A549 (cell line): ENCODE data around the gene OR52E1. TPM values are rescaled to one million over a fixed set of nuclear protein-coding genes. Genes with fewer than 3 reads are reported as not detected.

ENCODE experiments used
- ATAC-seq, 2 experiments: fragments of 200-7000 bp in 1 of 2; fragments of >200 bp in 1 of 2; cut with Nextera tagmentation in 1 of 2; cut with Tn5 transposase in 1 of 2; 3 replicates each; pipeline versions ENCODE4 v1.8.0 to v1.9.1; 2018 to 2020; ENCODE audit warnings: mild to moderate bottlenecking in 1 of 2, moderate library complexity in 1 of 2
- CTCF ChIA-PET: fragments of 300-600 bp; sonication (Branson Sonifier 250); formaldehyde crosslinking; extraction: SDS; loops from one replicate; lab custom pipeline; 2021; ENCODE audit warnings: antibody characterized with exemption, inconsistent platforms; lab: Yijun Ruan, JAX
- POLR2A ChIA-PET: fragments of 350-600 bp; formaldehyde crosslinking; extraction: SDS; loops from one replicate; lab custom pipeline; 2021; ENCODE audit warnings: antibody characterized with exemption, inconsistent platforms; lab: Yijun Ruan, JAX
- DNase-seq, 2 experiments: peaks; one replicate each; pipeline versions ENCODE4 v3.0.0 to v3.0.0-alpha.2; 2011 to 2016; ENCODE audit warnings: low read depth in 1 of 2, low spot score in 1 of 2
- FAIRE-seq: peaks from 2 replicates; lab custom pipeline; 2011; peaks lifted over from hg19 to GRCh38; lab: Jason Lieb, UNC
- H3K27ac ChIP-seq, 2 experiments: fragments of >200 bp; sonication (Bioruptor Twin); formaldehyde crosslinking; 3 replicates each; pipeline ENCODE4 v1.5.1; 2016 to 2017
- H3K4me1 ChIP-seq: fragments of >200 bp; sonication (Bioruptor Twin); formaldehyde crosslinking; 3 replicates; pipeline ENCODE4 v1.6.1; 2016
- H3K4me2 ChIP-seq: fragments of >200 bp; sonication (Bioruptor Twin); formaldehyde crosslinking; 3 replicates; pipeline ENCODE4 v1.6.1; 2016
- H3K4me3 ChIP-seq: fragments of >200 bp; sonication (Bioruptor Twin); formaldehyde crosslinking; 3 replicates; pipeline ENCODE4 v1.5.1; 2016
- H3K9me3 ChIP-seq: fragments of >200 bp; sonication (Bioruptor Twin); formaldehyde crosslinking; 3 replicates; pipeline ENCODE4 v1.6.1; 2016
- BHLHE40 ChIP-seq: IDR thresholded peaks from 2 replicates; pipeline ENCODE4 v1.6.1; 2012; ENCODE audit warnings: low read depth, low read length, inconsistent platforms
- CEBPB ChIP-seq, 2 experiments: fragments of >200 bp in 1 of 2; sonication (Bioruptor Twin) in 1 of 2; formaldehyde crosslinking in 1 of 2; IDR thresholded peaks; 2 replicates each; pipeline ENCODE4 v1.6.1; 2012 to 2016
- CHD2 ChIP-seq: fragments of 150-350 bp; IDR thresholded peaks from 2 replicates; pipeline ENCODE4 v1.6.1; 2014; ENCODE audit warnings: low read length; ENCODE audit not compliant: partially characterized antibody
- CHD4 ChIP-seq: fragments of 200-600 bp; sonication (generic); IDR thresholded peaks from 2 replicates; pipeline ENCODE4 v1.6.1; 2016; ENCODE audit warnings: antibody characterized with exemption, mild to moderate bottlenecking, borderline replicate concordance
- CTCF ChIP-seq: fragments of >200 bp; sonication (Bioruptor Twin); formaldehyde crosslinking; IDR thresholded peaks from 3 replicates; pipeline ENCODE4 v1.5.1; 2016
- EHMT2 ChIP-seq: fragments of 200-600 bp; sonication (generic); IDR thresholded peaks from 2 replicates; pipeline ENCODE4 v1.6.1; 2016; ENCODE audit warnings: antibody characterized with exemption, low read depth, mild to moderate bottlenecking, moderate library complexity
- HDAC2 ChIP-seq: fragments of 200-600 bp; sonication (generic); IDR thresholded peaks from 2 replicates; pipeline ENCODE4 v1.6.1; 2016
- HEYL ChIP-seq: fragments of 250-450 bp; sonication (Bioruptor Pico); IDR thresholded peaks from 2 replicates; pipeline ENCODE4 v1.8.0; 2021; ENCODE audit warnings: mild to moderate bottlenecking, moderate library complexity
- HOXA7 ChIP-seq: fragments of 250-450 bp; sonication (Bioruptor Pico); IDR thresholded peaks from 2 replicates; pipeline ENCODE4 v1.5.0; 2020; ENCODE audit warnings: mild to moderate bottlenecking, moderate library complexity
- HOXB13 ChIP-seq: fragments of 250-450 bp; sonication (Bioruptor Pico); IDR thresholded peaks from 2 replicates; pipeline ENCODE4 v1.5.0; 2020; ENCODE audit warnings: low read depth, mild to moderate bottlenecking, moderate library complexity
- HOXB5 ChIP-seq: fragments of 250-450 bp; sonication (Bioruptor Pico); IDR thresholded peaks from 2 replicates; pipeline ENCODE4 v1.5.0; 2020; ENCODE audit warnings: mild to moderate bottlenecking, moderate library complexity
- JUNB ChIP-seq: fragments of >200 bp; sonication (Bioruptor Twin); formaldehyde crosslinking; IDR thresholded peaks from 2 replicates; pipeline ENCODE4 v1.6.1; 2016
- KDM5A ChIP-seq: fragments of 200-600 bp; sonication (generic); IDR thresholded peaks from 2 replicates; pipeline ENCODE4 v1.6.1; 2016; ENCODE audit warnings: antibody characterized with exemption, mild to moderate bottlenecking
- MAFK ChIP-seq: fragments of 450-650 bp; IDR thresholded peaks from 2 replicates; pipeline ENCODE4 v1.6.1; 2014; ENCODE audit not compliant: partially characterized antibody
- MYC ChIP-seq: IDR thresholded peaks from 2 replicates; pipeline ENCODE4 v1.6.1; 2012; ENCODE audit warnings: mild to moderate bottlenecking, inconsistent platforms, low read length, improper control_type of control experiment, borderline replicate concordance
- NR3C1 ChIP-seq: fragments of >200 bp; sonication (Bioruptor Twin); formaldehyde crosslinking; IDR thresholded peaks from 3 replicates; pipeline ENCODE4 v1.6.1; 2017
- PBX3 ChIP-seq: IDR thresholded peaks from 2 replicates; pipeline ENCODE4 v1.6.1; 2012
- PHF8 ChIP-seq: fragments of 200-600 bp; sonication (generic); IDR thresholded peaks from 2 replicates; pipeline ENCODE4 v1.6.1; 2016; ENCODE audit warnings: low read depth, mild to moderate bottlenecking, antibody characterized with exemption, moderate library complexity, borderline replicate concordance
- POLR2A ChIP-seq: IDR thresholded peaks from 2 replicates; pipeline ENCODE4 v1.6.1; 2012; ENCODE audit warnings: mild to moderate bottlenecking, low read length
- RAD21 ChIP-seq, 2 experiments: fragments of >200 bp in 1 of 2; sonication (Bioruptor Twin) in 1 of 2; formaldehyde crosslinking in 1 of 2; IDR thresholded peaks in 1 of 2; conservative IDR thresholded peaks in 1 of 2; 2 replicates in 1 of 2; 3 replicates in 1 of 2; pipeline ENCODE4 v1.6.1; 2012 to 2018; ENCODE audit warnings: inconsistent platforms in 1 of 2
- SMC3 ChIP-seq: fragments of >200 bp; sonication (Bioruptor Twin); formaldehyde crosslinking; IDR thresholded peaks from 3 replicates; pipeline ENCODE4 v1.6.1; 2018; ENCODE audit warnings: inconsistent platforms
- SREBF2 ChIP-seq: fragments of 450-650 bp; IDR thresholded peaks from 2 replicates; pipeline ENCODE4 v1.6.1; 2014; ENCODE audit warnings: mild to moderate bottlenecking, moderate library complexity
- TP53 ChIP-seq: fragments of 250-450 bp; sonication (Bioruptor Pico); IDR thresholded peaks from 2 replicates; pipeline ENCODE4 v1.5.0; 2021; ENCODE audit warnings: mild to moderate bottlenecking, moderate library complexity
- ZSCAN20 ChIP-seq: fragments of 250-450 bp; sonication (Bioruptor Pico); IDR thresholded peaks from 2 replicates; pipeline ENCODE4 v1.8.0; 2022; ENCODE audit warnings: mild to moderate bottlenecking, moderate library complexity
- WGBS: methylation state at CpG from one replicate; pipeline ENCODE4 v1.1.6; 2017; ENCODE audit errors: missing lambda C conversion rate; 5-methylcytosine and 5-hydroxymethylcytosine counted together
- polyA plus RNA-seq, 4 experiments: library from polyadenylated mRNA; depleted of rRNA in 3 of 4; stranded (reverse); fragments of >200 nt; fragmentation: RNase III in 1 of 4; extraction: RNeasy Plus Mini Kit Qiagen cat#74134 plus additional on column Dnase treatment in 1 of 4; gene quantifications; 2 replicates in 3 of 4; 3 replicates in 1 of 4; pipeline ENCODE4 v1.2.3, GENCODE V29; 2011 to 2017
- TF ChIP-seq, protein P1 (sequence below): IDR thresholded peaks from 2 replicates; pipeline ENCODE4 v1.6.1; 2012; ENCODE audit warnings: low read depth, borderline replicate concordance

The OR52E1 gene
- polyA plus RNA-seq, 2 of the 4 experiments (the other 2 are of a cell fraction), result not detected

DNA sequence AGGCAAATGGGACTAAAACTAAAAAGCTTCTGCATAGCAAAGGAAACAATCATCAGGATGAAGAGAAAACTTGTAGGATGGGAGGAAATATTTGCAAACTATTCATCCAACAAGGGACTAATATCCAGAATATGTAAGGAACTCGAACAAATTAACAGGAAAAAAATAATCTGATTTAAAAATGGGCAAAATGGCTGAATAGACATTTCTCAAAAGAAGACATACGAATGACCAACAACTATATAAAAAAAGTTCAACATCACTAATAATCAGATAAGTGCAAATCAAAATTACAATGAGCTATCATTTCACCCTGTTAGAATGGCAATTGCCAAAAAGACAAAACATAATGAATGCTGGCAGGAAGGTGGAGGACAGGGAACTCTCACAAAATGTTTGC, 12.0 kb downstream of the OR52E1 start:
- ChIA-PET POLR2A (no interaction called here), CTCF (interaction anchor here (1.5 kb wide), 1 partner anchor 444 kb away, joined by 3 read pairs; the partner anchor contains the start of gene OR51D1)
- no peaks in the 10 kb centered on the region for H3K9me3 ChIP-seq
- DNase-seq (no peak), ATAC-seq (no peak), FAIRE-seq (no peak)
- no peaks in the 10 kb centered on the region for H3K4me1 ChIP-seq
- 12% methylated on average over 2 of the region's 2 CpGs for WGBS
- peak; percentile 42 for TF ChIP-seq MAFK
- TF ChIP-seq HOXB13 (CRISPR knock-in tag), result no peak
- H3K27ac ChIP-seq, result no peak overlapping the region
- no peak overlapping the region for H3K4me3 ChIP-seq
- no peak overlapping the region for H3K4me2 ChIP-seq

DNA sequence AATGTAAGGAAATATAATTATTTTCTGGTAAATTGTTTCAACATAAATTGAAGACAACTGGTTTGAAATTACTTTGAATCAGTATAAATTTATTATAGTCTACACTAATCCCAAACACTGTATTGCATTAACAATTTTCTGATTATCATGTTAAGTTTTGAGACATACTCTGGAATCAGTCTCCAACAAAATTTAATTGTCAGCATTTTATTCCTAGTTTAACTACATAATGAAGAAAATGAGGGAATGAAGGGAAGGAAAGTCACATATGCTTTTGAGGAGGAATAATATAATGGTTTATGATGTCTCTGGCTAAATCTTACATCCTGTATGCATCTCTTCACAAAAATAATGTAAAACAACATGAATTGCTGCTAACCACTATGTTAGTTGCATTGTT, 14.2 kb downstream of the OR52E1 start:
- H3K4me2 ChIP-seq, result no peak overlapping the region
- DNase-seq, result no peak
- H3K4me1 ChIP-seq, result no peaks in the 10 kb centered on the region
- ChIA-PET CTCF (interaction anchor here (0.9 kb wide), 1 partner anchor 447 kb away, joined by 3 read pairs; no protein-coding TSS in a partner anchor), POLR2A (no interaction called here)
- no peaks in the 10 kb centered on the region for H3K9me3 ChIP-seq
- FAIRE-seq, result no peak
- H3K27ac ChIP-seq, result no peak overlapping the region
- no peak for ATAC-seq
- no peak overlapping the region for H3K4me3 ChIP-seq
- TF ChIP-seq PHF8 (no peak), MAFK (peak; percentile 73)

- DNase-seq, result no peak
- FAIRE-seq, result no peak
- TF ChIP-seq HOXB5 (CRISPR knock-in tag), result no peak
- no peak for TF ChIP-seq KDM5A
- no peak for TF ChIP-seq MYC
- no peak for TF ChIP-seq CHD2
- TF ChIP-seq HEYL (CRISPR knock-in tag), result no peak
- no peak for TF ChIP-seq CHD4
- no peak for TF ChIP-seq JUNB
- no peak for TF ChIP-seq HOXA7 (CRISPR knock-in tag)
- TF ChIP-seq SREBF2, result no peak
- no peak for TF ChIP-seq RAD21 (conservative IDR thresholded peaks at IDR 0.05 in 1 of 2, IDR thresholded peaks at IDR 0.05 in 1 of 2)
- TF ChIP-seq, all 56 proteins: peak for 0
- H3K9me3 ChIP-seq, result no peaks in the 10 kb centered on the region
- no peaks in the 10 kb centered on the region for H3K4me1 ChIP-seq
- H3K27ac ChIP-seq, result no peak overlapping the region
- ChIA-PET CTCF (no interaction called here), POLR2A (no interaction called here)
- no peak overlapping the region for H3K4me3 ChIP-seq
- ATAC-seq, result no peak
- no peak overlapping the region for H3K4me2 ChIP-seq
Measured at GRCh38 chr11:5088556-5088955, 19.2 kb downstream of the OR52E1 start.

GRCh38 chr11:5090668-5091067, 21.3 kb downstream of the OR52E1 start:
- Histone ChIP-seq H3K27ac (no peak overlapping the region), H3K4me1 (no peaks in the 10 kb centered on the region), H3K4me2 (no peak overlapping the region), H3K9me3 (no peaks in the 10 kb centered on the region), H3K4me3 (no peak overlapping the region)
- 2% methylated on average over 1 of the region's 1 CpG for WGBS
- ChIA-PET POLR2A (no interaction called here), CTCF (no interaction called here)
- no peak for FAIRE-seq
- ATAC-seq, result no peak
- TF ChIP-seq BHLHE40, result no peak
- no peak for TF ChIP-seq SMC3
- TF ChIP-seq SREBF2, result no peak
- no peak for TF ChIP-seq ZSCAN20 (CRISPR knock-in tag)
- TF ChIP-seq CEBPB (IDR thresholded peaks at IDR 0.05), result no peak
- no peak for DNase-seq

GRCh38 chr11:5092821-5093585, 23.6 kb downstream of the OR52E1 start:
- Histone ChIP-seq H3K9me3 (no peaks in the 10 kb centered on the region), H3K4me3 (no peak overlapping the region), H3K4me2 (no peak overlapping the region), H3K4me1 (no peaks in the 10 kb centered on the region), H3K27ac (no peak overlapping the region)
- ChIA-PET CTCF (no interaction called here), POLR2A (no interaction called here)
- FAIRE-seq (no peak), ATAC-seq (no peak), DNase-seq (no peak)
- WGBS, result 12% methylated on average over 8 of the region's 8 CpGs
- TF ChIP-seq HDAC2, result no peak
- no peak for TF ChIP-seq PBX3
- no peak for TF ChIP-seq TP53 (CRISPR knock-in tag)
- TF ChIP-seq SREBF2, result no peak
- no peak for TF ChIP-seq NR3C1
- TF ChIP-seq, protein P1, sequence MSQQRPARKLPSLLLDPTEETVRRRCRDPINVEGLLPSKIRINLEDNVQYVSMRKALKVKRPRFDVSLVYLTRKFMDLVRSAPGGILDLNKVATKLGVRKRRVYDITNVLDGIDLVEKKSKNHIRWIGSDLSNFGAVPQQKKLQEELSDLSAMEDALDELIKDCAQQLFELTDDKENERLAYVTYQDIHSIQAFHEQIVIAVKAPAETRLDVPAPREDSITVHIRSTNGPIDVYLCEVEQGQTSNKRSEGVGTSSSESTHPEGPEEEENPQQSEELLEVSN, result no peak
- TF ChIP-seq POLR2A, result no peak
- no peak for TF ChIP-seq CTCF
- TF ChIP-seq EHMT2, result no peak
- no peak for TF ChIP-seq CEBPB (IDR thresholded peaks at IDR 0.05)
